Neural crest cell (in vitro differentiated cells): ENCODE results near the gene RHCE. TPM values are rescaled to one million over a fixed set of nuclear protein-coding genes. Genes with fewer than 3 reads are reported as not detected.

ENCODE experiments used
- DNase-seq: peaks from one replicate; pipeline ENCODE4 v3.0.0; 2021; ENCODE audit warnings: low read depth, mixed read lengths, low spot score
- H3K27ac Mint-ChIP-seq: one replicate; pipeline ENCODE4 v1.8.0; 2021; ENCODE audit warnings: mild to moderate bottlenecking, mixed read lengths; ENCODE audit not compliant: unreplicated experiment
- H3K27me3 Mint-ChIP-seq: 2 replicates; pipeline ENCODE4 v1.8.0; 2021; ENCODE audit warnings: low read depth, mild to moderate bottlenecking, mixed read lengths
- H3K36me3 Mint-ChIP-seq: 2 replicates; pipeline ENCODE4 v1.8.0; 2021; ENCODE audit warnings: low read depth, mild to moderate bottlenecking, mixed read lengths
- H3K4me1 Mint-ChIP-seq: 2 replicates; pipeline ENCODE4 v1.8.0; 2021; ENCODE audit warnings: mixed read lengths
- H3K4me3 Mint-ChIP-seq: one replicate; pipeline ENCODE4 v1.8.0; 2021; ENCODE audit warnings: mild to moderate bottlenecking, mixed read lengths
- H3K9me3 Mint-ChIP-seq: 2 replicates; pipeline ENCODE4 v1.8.0; 2021; ENCODE audit warnings: mixed read lengths
- total RNA-seq: library from RNA; stranded (reverse); gene quantifications from 2 replicates; pipeline ENCODE4 v1.2.1, GENCODE V29; 2021
- TF ChIP-seq, protein P1 (sequence below): fragments of 200-600 bp; sonication (generic); conservative IDR thresholded peaks from 2 replicates; pipeline ENCODE4 v1.5.0; 2021; ENCODE audit warnings: antibody characterized with exemption, mild to moderate bottlenecking

RHCE gene
- total RNA-seq, 1 donor from 2014 or later: not detected

DNA sequence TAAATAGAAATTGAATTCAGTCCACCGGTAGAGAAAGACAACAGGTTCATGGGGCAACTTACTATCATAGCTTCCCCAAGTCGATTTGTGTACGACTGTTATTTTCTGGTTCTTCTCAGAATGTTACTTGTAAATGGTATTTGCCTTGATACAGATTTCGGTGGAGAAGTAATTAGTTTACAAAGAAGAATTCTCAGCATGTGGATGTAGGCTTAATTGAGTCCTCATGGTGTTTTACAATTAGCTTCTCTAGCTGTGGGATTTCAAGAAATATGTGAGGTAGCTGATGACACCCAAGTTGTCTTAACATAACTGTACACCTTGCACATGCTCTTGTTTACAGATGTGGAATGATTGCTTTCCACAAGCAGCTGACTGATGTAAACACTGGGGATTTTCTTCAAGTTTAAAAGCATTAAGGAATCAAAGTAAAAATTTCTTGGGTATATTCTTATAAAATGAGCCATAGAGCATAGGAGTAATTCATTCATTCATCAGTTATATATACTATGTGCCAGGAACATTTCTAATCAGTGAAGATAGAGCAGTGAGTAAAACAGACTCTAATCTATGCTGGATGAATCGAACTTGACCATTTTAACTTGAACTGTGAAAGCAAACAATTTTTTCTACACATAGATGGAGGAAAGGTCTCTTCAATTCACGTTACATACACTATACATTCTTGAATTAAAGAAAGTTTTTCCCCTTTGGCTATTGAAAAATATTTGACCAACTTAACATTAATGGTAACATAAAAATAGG is 11.5 kb upstream of the RHCE start:
- TF ChIP-seq, protein P1, sequence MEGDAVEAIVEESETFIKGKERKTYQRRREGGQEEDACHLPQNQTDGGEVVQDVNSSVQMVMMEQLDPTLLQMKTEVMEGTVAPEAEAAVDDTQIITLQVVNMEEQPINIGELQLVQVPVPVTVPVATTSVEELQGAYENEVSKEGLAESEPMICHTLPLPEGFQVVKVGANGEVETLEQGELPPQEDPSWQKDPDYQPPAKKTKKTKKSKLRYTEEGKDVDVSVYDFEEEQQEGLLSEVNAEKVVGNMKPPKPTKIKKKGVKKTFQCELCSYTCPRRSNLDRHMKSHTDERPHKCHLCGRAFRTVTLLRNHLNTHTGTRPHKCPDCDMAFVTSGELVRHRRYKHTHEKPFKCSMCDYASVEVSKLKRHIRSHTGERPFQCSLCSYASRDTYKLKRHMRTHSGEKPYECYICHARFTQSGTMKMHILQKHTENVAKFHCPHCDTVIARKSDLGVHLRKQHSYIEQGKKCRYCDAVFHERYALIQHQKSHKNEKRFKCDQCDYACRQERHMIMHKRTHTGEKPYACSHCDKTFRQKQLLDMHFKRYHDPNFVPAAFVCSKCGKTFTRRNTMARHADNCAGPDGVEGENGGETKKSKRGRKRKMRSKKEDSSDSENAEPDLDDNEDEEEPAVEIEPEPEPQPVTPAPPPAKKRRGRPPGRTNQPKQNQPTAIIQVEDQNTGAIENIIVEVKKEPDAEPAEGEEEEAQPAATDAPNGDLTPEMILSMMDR: no peak
- peak overlapping the region; percentile 5 for H3K27ac Mint-ChIP-seq
- peaks cover 7% of the 10 kb centered on the region for H3K27me3 Mint-ChIP-seq
- no peaks in the 10 kb centered on the region for H3K9me3 Mint-ChIP-seq
- no peak for DNase-seq
- H3K4me1 Mint-ChIP-seq: peaks cover 53% of the 10 kb centered on the region
- no peaks in the 10 kb centered on the region for H3K36me3 Mint-ChIP-seq
- peak overlapping the region; percentile 88 for H3K4me3 Mint-ChIP-seq

GRCh38 chr1:25430967-25431881 is 10.6 kb upstream of the RHCE start:
- Mint-ChIP-seq H3K27ac (no peak overlapping the region), H3K4me3 (peak overlapping the region; percentile 99), H3K36me3 (no peaks in the 10 kb centered on the region), H3K27me3 (peaks cover 7% of the 10 kb centered on the region), H3K9me3 (no peaks in the 10 kb centered on the region), H3K4me1 (peaks cover 53% of the 10 kb centered on the region)
- TF ChIP-seq, protein P1: no peak
- no peak for DNase-seq

DNA sequence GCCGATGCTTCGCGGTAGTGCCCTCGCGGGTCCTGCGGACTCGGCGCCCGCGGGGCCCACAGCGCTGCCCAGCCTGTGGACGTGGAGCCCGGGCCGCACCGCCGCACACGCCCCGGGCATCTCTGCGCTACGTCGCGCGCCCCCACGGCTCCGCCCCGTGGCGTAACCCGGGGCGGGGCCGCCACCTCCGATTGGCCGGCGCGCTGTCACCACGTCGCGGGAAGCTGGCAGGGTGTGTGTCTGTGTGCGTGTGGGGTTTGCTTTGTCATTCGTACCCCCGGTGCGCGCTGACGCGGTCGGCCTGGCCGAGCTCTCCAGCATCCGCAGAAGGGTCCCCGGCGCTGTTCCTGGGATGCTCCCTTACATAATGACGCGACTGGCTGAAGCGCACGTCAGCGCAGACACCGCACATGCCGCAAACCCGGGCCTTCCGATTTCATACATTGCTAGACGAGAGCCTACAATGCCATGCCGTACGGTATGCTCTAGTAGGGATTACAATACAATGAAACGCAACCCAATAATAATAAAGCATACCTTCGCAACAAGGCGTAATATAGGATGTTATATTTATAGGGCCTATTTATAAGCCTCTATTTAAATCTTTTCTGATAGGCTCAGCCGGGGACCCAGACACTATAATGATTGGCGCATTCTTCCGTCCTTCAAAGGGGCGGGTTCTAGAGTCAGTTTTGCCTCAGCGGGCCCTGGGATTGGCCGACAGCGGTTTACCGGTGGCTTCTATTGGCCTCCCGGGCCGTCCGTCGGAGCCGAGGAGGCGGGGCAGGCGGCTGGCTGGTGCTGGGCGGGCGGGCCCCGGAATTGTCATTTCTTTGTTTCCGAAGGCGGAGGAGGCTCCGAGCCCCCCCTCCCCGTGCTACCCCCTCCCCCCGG is 9.7 kb upstream of the RHCE start, which contains the start of gene MACO1:
Gene MACO1, plus strand, starts transcription at position 825 of the 894 bp plus-strand sequence. CDS start 202 bp downstream, outside the sequence.
- Mint-ChIP-seq H3K4me1 (peaks cover 46% of the 10 kb centered on the region), H3K9me3 (no peaks in the 10 kb centered on the region), H3K27ac (peak within 1 kb of the TSS; percentile 99), H3K27me3 (peaks cover 7% of the 10 kb centered on the region), H3K4me3 (peak within 1 kb of the TSS; percentile 99), H3K36me3 (no peaks in the 10 kb centered on the region)
- DNase-seq: peak; percentile 99
- TF ChIP-seq, protein P1: no peak

DNA sequence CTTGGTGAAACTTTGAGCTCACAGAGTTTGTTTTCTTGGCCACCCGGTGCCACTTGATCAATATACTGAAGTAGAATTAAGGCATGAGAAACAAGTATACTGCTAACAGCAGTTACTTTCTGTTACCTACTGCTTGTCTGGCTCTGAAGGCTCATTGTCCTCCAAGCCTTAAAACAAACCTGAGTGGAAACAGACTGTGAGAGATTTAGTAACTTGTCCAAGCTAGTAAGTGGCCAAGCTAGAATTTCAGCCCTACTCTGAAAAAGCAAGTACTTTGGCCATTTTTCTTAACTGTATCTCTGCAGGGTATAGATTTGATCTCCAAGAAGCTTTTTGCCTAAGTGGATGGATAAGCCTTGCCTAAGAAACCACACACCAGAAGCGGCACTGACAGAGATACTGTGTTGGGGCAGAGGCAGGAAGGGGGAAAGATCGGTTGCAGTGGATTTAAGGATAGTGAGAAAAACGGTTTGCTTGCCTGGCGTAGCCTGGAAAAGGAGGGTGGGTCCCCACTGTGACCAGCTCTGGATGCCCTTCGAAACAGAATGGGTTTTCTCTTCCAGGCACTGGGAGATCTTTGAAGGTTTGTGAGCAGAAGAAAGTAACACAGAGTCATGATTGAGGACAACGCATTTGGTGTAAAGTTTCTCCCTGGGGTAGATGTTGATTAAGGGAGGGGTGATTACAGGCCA is 8.0 kb upstream of the RHCE start:
- Mint-ChIP-seq H3K4me3 (peak overlapping the region; percentile 78), H3K27me3 (peaks cover 7% of the 10 kb centered on the region), H3K4me1 (peaks cover 33% of the 10 kb centered on the region), H3K36me3 (no peaks in the 10 kb centered on the region), H3K27ac (no peak overlapping the region), H3K9me3 (no peaks in the 10 kb centered on the region)
- DNase-seq: no peak
- TF ChIP-seq, protein P1: no peak
